Measurements from ENCODE around the gene ASTN2.

DNA sequence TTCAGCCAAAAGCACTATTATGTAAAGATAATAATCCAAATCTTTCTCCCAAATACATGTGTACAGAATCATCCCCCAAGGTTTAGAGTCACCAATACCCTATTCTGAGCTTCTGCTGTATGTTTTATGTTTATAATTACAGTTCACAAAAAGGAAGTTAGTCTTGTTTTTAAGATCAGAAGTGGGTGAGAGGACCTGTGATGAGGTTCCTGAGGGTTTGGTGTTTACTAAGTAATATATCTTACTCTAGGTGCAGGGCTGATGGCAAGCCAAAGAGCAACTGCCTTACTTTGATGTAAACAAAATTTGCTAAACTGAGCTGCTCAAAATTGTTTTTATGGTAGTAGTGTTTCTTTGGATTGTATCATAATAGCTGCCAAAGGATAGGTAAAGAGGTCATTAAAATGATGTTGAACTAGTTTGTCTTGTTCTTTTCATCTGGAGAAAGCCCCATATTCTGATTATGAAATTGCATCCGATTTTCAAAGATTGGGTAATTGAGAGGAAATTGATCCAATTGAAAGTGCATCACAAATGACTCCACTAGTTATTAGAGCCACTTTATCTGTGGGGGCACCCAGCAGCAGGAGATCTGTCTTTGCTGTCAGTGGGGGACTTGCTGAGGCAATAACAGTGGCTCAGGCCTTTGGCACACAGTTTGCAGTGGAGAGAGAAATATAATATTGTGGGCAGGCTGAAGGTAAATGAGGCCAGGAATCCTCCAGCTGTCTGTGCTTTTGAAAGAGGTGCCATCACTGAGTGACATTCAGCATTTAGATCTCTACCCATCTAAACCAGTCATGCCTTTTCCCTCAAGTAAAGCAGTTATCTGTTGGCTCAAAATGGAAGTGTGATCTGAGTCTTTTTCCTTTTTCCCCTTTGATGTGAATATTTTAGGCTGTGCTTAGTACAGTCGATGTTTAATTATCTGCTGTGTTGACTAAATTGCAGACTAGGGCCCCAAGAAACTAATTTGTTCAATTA, 713.7 kb downstream of the ASTN2 start:
- TF ChIP-seq, protein P1, sequence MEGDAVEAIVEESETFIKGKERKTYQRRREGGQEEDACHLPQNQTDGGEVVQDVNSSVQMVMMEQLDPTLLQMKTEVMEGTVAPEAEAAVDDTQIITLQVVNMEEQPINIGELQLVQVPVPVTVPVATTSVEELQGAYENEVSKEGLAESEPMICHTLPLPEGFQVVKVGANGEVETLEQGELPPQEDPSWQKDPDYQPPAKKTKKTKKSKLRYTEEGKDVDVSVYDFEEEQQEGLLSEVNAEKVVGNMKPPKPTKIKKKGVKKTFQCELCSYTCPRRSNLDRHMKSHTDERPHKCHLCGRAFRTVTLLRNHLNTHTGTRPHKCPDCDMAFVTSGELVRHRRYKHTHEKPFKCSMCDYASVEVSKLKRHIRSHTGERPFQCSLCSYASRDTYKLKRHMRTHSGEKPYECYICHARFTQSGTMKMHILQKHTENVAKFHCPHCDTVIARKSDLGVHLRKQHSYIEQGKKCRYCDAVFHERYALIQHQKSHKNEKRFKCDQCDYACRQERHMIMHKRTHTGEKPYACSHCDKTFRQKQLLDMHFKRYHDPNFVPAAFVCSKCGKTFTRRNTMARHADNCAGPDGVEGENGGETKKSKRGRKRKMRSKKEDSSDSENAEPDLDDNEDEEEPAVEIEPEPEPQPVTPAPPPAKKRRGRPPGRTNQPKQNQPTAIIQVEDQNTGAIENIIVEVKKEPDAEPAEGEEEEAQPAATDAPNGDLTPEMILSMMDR (conservative IDR thresholded peaks at IDR 0.05; ENCODE audit: low read length): no peak
- TF ChIP-seq EZH2phosphoT487 (IDR thresholded peaks at IDR 0.05; ENCODE audit: borderline replicate concordance, low read depth, low read length): no peak
